ENCODE results near the gene KCNMA1. TPM values are rescaled to one million over a fixed set of nuclear protein-coding genes. Genes with fewer than 3 reads are reported as not detected.

KCNMA1 gene
- total RNA-seq, 1 donor from 2014 or later, result 94.3 TPM

- H3K27me3 ChIP-seq, result no peaks in the 10 kb centered on the region
- H3K36me3 ChIP-seq, result no peaks in the 10 kb centered on the region
- intact Hi-C loops (cut with DNase I), result no loop called here
- H3K9me3 ChIP-seq, result no peaks in the 10 kb centered on the region
- TF ChIP-seq POLR2AphosphoS5 (IDR thresholded peaks at IDR 0.05; ENCODE audit: insufficient read depth in 1 of 2, low read depth in 1 of 2) (no peak), POLR2A (IDR thresholded peaks at IDR 0.05) (no peak)
- TF ChIP-seq, protein P1, sequence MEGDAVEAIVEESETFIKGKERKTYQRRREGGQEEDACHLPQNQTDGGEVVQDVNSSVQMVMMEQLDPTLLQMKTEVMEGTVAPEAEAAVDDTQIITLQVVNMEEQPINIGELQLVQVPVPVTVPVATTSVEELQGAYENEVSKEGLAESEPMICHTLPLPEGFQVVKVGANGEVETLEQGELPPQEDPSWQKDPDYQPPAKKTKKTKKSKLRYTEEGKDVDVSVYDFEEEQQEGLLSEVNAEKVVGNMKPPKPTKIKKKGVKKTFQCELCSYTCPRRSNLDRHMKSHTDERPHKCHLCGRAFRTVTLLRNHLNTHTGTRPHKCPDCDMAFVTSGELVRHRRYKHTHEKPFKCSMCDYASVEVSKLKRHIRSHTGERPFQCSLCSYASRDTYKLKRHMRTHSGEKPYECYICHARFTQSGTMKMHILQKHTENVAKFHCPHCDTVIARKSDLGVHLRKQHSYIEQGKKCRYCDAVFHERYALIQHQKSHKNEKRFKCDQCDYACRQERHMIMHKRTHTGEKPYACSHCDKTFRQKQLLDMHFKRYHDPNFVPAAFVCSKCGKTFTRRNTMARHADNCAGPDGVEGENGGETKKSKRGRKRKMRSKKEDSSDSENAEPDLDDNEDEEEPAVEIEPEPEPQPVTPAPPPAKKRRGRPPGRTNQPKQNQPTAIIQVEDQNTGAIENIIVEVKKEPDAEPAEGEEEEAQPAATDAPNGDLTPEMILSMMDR (IDR thresholded peaks at IDR 0.05), result no peak
- DNase-seq (ENCODE audit: extremely low spot score in 2 of 2), result no peak
- H3K4me1 ChIP-seq, result peaks cover 21% of the 10 kb centered on the region
- no peak overlapping the region for H3K27ac ChIP-seq
- H3K4me3 ChIP-seq, result no peak overlapping the region
These were observed 281.8 kb downstream of the KCNMA1 start for GRCh38 chr10:77355844-77356243.

- Histone ChIP-seq H3K4me3 (no peak overlapping the region), H3K9me3 (no peaks in the 10 kb centered on the region), H3K27ac (peak overlapping the region; percentile 64), H3K4me1 (peaks cover 23% of the 10 kb centered on the region), H3K36me3 (no peaks in the 10 kb centered on the region), H3K27me3 (no peaks in the 10 kb centered on the region)
- DNase-seq (ENCODE audit: extremely low spot score in 2 of 2), result no peak
- no peak for TF ChIP-seq POLR2A (IDR thresholded peaks at IDR 0.05)
- TF ChIP-seq, protein P1 (IDR thresholded peaks at IDR 0.05), result no peak
- TF ChIP-seq POLR2AphosphoS5 (IDR thresholded peaks at IDR 0.05; ENCODE audit: insufficient read depth in 1 of 2, low read depth in 1 of 2), result no peak
- intact Hi-C loops (cut with DNase I), result no loop called here
These were observed 286.2 kb downstream of the KCNMA1 start for GRCh38 chr10:77351386-77351785.

DNA sequence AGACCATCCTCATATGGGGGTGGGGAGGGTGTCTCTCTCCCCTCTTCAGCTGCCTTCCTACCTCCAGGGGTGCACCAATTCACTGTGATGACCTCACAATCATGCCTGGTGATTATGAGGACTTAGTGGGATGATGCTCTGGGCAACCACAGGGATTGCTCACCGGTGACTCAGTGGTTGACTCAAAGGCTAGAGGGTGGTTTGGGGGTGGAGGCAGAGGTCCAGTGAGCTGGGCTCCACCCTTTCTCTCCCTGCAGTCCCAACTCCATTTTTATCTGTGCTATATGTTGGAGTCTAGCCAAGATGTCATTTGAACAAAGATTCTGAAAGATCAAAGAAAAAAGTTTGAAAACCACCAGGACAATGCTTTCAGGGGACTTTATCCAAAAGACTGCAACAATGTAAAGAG lies 286.9 kb downstream of the KCNMA1 start:
- Histone ChIP-seq H3K4me3 (no peak overlapping the region), H3K9me3 (no peaks in the 10 kb centered on the region), H3K27ac (peak overlapping the region; percentile 64), H3K36me3 (no peaks in the 10 kb centered on the region), H3K4me1 (peaks cover 23% of the 10 kb centered on the region), H3K27me3 (no peaks in the 10 kb centered on the region)
- no peak for DNase-seq (ENCODE audit: extremely low spot score in 2 of 2)
- TF ChIP-seq, protein P1 (IDR thresholded peaks at IDR 0.05), result no peak
- peak; percentile 52 to 69 for TF ChIP-seq POLR2AphosphoS5 (IDR thresholded peaks at IDR 0.05; ENCODE audit: insufficient read depth in 1 of 2, low read depth in 1 of 2)
- intact Hi-C loops (cut with DNase I), result no loop called here

DNA sequence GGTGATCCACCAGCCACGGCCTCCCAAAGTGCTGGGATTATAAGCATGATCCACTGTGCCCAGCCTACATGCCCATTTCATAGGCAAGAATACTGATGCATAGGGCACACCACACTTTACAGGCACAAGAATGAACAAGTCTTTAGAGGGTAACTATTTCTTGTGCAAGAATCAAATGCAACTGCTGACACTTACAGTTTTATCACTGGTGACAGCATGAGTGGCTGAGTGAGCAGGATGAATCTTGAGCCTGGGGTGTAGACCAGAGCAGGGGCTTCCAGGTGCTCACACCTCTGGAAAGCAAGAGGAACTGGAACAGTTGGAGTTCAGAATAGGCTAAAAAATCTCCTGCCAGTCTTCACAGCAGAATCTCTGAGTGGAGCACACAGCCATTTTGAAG lies 287.5 kb downstream of the KCNMA1 start:
- Histone ChIP-seq H3K27me3 (no peaks in the 10 kb centered on the region), H3K9me3 (no peaks in the 10 kb centered on the region), H3K27ac (peak overlapping the region; percentile 64), H3K36me3 (no peaks in the 10 kb centered on the region), H3K4me1 (peaks cover 23% of the 10 kb centered on the region), H3K4me3 (no peak overlapping the region)
- DNase-seq (ENCODE audit: extremely low spot score in 2 of 2), result no peak
- TF ChIP-seq POLR2AphosphoS5 (IDR thresholded peaks at IDR 0.05; ENCODE audit: insufficient read depth in 1 of 2, low read depth in 1 of 2), result no peak
- intact Hi-C loops (cut with DNase I), result no loop called here

DNA sequence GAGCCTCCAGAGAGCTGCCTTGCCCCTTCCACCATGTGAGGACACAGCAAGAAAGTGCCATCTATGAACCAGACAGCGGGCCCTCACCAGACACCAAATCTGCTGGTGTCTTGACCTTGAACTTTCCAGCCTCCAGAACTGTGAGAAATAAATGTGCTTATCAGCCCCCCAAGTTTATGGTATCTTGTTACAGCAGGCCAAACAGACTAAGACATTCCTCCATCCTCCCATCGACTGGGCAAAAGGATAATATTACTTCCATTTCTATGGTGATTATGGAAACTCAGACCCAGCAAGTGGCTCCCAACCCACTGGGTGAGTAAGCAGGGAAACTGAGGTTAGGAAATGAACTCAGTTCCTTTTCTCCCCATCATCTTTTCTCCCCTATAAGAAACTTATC lies 288.4 kb downstream of the KCNMA1 start:
- intact Hi-C loops (cut with DNase I), result no loop called here
- Histone ChIP-seq H3K9me3 (no peaks in the 10 kb centered on the region), H3K36me3 (no peaks in the 10 kb centered on the region), H3K27me3 (no peaks in the 10 kb centered on the region), H3K27ac (no peak overlapping the region), H3K4me3 (no peak overlapping the region), H3K4me1 (peaks cover 23% of the 10 kb centered on the region)
- no peak for DNase-seq (ENCODE audit: extremely low spot score in 2 of 2)
- TF ChIP-seq, protein P1 (IDR thresholded peaks at IDR 0.05), result no peak
- no peak for TF ChIP-seq POLR2A (IDR thresholded peaks at IDR 0.05)
- TF ChIP-seq POLR2AphosphoS5 (IDR thresholded peaks at IDR 0.05; ENCODE audit: insufficient read depth in 1 of 2, low read depth in 1 of 2), result no peak

Measured in vagina (tissue), 2 donors.